Stimulated activated CD4-positive, alpha-beta T cell treated with anti-CD3 and anti-CD28 coated beads, Interleukin-4, amount 100 ng/mL, for 1 hour (primary cell): ENCODE data around the gene STK17A.
A peak's percentile ranks its signal among the peaks of the same experiment; 100 is the strongest.

Experiments
- DNase-seq: peaks from one replicate; pipeline ENCODE4 v3.0.0-alpha.2; 2020

The STK17A gene

DNA sequence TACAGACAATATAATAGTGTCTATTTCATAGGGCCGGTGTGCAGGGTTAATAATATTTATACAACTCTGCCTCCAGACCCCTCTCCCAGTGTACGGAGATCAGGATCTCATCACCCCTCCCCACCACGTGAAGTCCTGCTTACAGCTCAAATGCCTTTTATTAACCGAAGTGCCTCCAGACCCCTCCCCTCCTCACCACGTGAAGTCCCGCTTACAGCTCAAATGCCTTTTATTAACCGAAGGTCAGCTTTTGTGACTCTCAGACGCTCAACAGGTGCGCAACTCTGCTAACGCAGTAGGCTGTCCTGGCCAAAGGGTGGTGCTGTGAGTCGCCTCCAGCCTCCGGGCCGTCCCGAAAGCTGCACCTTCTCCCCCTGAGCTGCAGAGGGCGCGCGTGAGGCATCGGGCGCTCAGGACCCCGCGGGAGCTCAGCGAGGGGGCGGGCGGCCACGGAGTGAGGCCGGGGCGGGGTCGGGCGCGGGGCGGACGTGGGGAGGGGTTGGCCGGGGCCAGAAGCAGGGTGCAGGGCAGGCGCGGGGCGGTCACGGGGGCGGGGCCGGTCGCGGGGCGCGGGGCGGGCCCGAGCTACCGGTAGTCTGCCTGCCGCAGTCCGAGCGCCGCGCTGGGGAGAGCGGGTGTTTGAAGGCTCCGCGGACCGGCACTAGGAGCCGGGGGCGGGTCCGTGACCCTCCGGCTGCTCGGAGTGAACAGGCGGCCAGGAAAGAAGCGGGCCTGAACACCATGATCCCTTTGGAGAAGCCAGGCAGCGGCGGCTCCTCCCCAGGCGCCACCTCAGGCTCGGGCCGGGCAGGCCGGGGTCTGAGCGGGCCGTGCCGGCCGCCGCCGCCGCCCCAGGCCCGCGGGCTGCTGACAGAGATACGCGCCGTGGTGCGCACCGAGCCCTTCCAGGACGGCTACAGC is at the start of gene STK17A:
Gene STK17A (plus strand): TSS at position 606 of the 921 bp plus-strand sequence. CDS start 136 bp downstream, at position 742.
- DNase-seq: peak; percentile 91

DNA sequence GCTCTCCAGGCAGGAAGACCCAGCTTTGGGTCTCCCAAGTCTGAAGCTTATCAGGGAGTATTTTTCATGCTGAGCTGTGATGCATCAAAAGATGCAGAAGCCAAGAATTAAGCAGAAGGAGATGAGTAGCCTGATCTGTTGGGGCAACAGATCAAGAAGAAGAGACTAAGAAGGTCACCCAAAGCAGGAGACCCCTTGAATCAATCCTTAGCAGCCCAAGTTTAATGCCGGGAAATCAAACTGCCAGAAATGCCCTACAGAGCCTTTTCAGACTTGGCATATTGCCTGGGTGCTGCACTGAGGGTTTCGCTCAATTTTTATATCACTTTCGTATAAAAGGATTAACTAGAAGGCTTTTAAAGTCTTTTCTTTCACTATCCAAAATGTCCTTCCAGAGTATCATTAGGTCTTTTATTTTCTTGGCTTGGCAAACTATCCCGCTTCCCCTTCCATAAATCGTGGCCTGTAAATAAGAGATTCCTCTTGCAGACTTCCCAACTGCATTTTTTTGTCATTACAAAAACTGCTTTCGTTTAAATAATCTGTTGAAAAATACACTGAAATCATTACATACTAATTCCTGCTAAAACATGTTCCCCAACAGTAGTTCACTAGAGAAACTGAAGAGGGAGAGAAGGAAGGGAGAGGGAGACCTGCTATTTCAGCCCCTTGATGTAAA is 49.0 kb upstream of the STK17A start:
- no peak for DNase-seq

DNA sequence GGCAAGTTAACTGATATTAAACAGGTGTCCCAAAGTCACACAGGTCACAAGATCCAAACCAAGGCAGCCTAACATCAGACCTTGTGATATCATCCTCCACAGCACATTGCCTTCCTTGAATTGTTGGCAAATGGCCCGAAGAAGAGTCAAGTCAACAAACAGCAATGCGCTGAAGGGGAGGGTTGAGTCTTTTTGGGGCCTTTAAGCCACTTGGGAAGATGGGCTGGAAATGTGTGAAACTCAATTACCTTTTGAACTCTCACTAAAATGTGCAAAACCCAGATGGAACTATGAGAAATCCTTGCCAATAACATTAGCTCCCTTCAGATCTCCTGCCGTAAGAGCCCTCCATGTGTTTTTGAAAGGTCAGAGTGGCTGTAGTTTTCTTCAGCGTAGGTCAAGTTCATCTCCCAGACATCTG is 47.9 kb upstream of the STK17A start:
- DNase-seq: no peak

DNA sequence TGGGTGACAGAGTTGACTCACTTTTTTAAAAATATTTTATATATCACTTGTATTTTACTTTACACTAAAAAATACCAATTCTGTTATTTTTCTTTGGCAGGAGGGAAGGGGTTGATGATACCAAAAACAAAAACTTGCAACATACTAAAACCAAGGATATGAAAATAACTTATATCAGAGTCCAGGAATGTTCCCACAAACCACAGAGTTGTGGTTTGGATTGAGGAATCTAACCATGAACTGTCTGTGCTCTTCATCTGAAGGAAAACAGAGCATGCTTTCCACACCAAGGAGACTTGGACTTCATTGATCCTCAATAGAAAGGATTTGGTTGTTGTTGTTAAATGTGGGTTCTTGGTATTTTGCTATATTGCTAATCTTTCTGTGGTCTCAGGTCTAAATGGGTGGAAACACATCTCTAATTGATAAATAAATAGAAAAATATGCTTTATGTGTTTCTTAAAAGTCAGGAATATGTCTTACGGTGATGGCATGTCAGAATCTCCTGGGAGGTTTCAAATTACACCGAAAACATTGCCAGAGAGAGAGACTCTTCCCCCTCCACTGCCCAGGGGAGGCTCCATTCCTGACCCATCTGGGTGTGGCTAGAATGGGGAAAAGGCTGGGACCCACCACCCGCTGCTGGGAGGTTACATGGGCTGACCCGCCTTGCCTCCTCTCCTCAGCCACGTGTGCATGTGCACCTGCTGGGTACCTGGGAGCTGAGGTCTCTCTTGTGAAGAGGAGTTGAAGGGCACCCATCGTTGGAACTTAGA is 46.9 kb upstream of the STK17A start:
- DNase-seq: no peak

DNA sequence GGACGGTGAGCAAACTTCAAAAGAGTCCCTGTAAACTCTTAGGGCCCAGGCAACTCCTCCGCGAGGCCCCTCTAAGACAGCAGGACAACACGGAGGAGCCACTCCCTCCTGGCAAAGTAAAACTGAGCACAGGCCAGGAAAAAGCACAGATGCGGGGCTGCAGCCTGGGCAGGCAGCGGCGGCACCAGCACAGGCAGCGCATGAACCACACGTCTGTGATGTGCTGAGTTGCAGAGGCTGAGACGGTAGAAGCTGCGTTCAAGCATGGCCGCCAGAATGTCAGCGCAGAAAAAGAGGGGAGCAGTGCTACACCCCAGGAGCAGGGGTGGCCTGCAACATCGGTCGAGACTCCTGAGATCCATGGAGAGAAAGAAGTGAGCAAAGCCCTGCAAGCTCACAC is 46.1 kb upstream of the STK17A start:
- no peak for DNase-seq

DNA sequence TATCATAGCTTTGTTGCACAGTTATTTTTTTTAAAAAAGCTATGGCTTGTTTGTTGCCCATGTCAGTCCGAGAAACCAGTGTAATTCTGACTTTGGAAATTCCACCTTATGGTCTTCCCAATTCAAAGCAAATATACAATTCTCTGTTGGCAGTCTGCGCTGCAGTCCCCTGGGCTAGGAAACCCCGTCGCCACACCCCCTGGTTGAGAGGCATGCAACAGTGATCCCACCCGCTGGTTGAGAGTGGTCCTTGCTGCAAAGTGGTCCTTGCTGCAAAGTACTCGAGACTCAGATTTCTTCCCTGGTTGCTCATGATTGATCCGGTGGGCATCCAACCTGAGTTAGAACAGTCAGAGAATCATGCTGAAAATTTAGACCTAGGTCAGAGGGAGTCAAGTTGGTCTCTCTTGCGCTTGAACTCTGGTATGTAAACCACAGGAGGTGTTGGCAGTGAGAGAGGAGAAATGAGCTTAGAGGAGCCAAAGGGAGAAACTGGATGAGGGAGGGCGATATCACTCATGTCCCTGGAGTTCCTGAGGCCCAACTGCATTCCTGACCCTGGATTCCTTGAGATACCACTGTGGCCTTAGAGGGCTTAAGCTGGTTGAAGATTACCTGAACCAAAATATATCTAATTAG is 45.0 kb upstream of the STK17A start:
- no peak for DNase-seq

DNA sequence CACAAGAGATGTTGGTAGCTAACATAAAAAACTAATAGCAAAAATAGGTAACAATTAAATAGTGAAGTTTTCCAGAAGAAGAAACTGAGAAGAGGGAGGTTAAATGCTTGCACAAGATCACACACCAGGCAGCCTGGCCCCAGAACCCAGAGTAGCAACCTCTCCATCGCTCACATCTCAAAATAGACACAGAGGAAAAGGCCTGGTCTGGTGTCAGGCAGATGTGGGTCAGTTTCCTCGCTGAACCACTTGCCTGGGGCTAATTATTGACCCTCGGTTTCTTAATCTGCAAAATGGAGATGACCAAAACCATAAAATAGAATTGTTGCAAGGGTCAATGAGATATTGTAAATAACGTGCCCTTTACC is 44.5 kb upstream of the STK17A start:
- no peak for DNase-seq

DNA sequence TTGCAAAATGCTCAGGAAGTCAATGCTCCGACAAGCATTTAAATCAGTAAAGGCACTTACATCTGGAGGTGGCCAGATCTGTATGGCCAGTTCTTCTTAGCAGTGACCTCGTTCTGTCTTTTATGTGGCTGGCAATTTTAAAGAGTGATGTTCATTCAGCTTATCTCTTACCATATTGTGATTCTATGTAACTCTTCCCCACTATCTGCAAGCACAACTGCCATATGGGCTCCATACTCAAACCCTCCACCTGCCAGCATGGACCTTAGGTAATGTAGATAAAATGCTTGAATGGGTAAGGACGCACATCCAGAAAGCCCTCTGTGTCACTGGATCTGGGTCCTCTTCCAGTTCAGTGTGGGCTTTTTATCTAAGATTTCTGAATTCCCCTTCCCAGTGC is 42.4 kb upstream of the STK17A start:
- DNase-seq: no peak

DNA sequence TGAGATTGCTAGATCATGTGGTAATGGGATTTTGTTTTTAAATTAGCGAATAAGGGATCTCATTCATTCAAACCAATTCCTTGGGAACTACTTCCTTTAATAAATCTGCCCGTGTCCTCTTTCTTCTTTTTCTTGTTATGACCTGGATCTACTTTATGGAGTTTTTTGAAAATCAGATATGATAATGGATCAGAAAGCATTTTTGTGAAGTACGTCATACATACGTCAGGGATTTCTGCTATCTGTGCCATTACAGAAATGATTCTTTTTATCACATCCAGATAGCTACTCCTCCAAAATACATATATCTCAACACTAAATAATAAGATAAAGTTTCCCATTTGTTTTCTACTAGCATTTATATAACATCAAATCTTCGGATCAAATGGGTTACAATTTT is 40.2 kb upstream of the STK17A start:
- DNase-seq: no peak

DNA sequence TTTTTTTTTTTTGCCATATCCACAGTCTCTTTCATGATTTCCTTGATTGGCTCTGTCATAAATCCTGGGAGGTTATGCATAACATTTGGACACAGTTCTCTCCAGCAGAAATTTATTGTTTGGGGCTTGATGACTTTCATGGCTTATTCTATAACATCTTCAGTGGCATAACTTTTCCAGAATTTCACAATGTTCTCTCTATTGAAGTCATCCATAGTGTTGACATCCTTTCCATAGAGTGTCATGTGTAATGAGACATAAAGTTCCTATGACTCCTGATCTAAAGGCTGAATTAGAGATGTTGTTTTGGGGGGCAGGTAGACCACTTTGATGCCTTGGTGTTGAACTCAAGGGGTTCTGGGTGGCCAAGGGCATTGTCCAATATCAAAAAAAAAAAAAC is 36.7 kb upstream of the STK17A start:
- no peak for DNase-seq

DNA sequence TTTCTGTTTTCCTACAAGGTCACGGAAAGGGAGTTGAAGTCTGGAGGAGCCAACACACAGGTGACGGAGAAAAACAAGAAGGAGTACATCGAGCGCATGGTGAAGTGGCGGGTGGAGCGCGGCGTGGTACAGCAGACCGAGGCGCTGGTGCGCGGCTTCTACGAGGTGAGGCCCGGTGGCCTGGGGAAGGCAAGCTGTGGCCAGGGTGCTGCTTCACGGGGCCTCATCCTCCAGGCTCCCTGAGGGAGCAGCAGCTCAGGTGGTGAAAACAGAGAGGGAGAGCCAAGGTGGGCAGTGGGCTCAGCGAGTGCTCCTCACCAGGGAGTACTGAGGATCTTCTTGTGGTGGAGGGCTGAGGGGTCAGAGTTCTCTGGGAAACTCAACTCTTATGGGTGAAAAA is 32.5 kb upstream of the STK17A start:
- no peak for DNase-seq

DNA sequence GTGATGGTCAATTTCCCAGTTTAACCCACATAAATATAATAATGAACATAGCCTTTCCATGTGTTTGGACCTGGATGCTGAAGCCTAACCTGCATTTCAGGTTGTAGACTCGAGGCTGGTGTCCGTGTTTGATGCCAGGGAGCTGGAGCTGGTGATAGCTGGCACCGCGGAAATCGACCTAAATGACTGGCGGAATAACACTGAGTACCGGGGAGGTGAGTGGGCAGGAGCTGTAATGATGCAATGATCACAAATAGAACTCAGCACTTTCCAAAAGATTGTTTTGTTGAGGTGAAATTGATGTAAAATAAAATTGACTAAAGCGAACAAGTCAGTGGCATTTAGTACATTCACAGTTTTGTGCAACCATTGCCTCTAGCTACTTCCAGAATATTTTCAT is 30.8 kb upstream of the STK17A start:
- DNase-seq: no peak

DNA sequence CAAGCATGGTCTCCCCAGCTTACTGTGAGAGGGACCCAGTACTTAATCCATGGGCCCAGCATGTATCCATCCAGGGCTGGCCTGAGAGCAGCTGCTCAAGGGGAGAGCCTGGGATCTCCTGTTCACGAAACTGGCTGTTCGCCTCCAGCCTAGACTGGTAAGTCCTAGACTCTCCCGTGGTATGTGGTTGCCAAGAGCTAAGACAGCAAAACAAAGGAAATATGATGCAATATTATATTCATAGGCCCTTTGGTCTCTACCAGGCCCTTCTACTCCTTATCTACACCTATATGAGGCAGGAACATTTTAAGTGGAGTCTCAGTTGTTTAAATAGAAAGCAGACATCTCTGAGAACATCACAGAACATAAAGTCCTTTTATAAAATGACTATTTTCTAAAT is 28.9 kb upstream of the STK17A start:
- DNase-seq: no peak

DNA sequence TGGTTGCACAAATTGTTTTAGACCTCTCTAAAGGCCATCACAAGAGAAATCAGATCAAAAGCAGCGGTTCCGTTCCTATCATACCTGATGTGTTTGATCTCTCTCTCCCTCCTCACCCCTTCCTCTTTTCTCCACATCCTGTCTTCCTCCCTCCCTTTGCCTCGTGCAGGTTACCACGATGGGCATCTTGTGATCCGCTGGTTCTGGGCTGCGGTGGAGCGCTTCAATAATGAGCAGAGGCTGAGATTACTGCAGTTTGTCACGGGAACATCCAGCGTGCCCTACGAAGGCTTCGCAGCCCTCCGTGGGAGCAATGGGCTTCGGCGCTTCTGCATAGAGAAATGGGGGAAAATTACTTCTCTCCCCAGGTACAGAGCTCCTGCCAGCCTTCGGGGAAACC is 28.5 kb upstream of the STK17A start:
- DNase-seq: no peak

DNA sequence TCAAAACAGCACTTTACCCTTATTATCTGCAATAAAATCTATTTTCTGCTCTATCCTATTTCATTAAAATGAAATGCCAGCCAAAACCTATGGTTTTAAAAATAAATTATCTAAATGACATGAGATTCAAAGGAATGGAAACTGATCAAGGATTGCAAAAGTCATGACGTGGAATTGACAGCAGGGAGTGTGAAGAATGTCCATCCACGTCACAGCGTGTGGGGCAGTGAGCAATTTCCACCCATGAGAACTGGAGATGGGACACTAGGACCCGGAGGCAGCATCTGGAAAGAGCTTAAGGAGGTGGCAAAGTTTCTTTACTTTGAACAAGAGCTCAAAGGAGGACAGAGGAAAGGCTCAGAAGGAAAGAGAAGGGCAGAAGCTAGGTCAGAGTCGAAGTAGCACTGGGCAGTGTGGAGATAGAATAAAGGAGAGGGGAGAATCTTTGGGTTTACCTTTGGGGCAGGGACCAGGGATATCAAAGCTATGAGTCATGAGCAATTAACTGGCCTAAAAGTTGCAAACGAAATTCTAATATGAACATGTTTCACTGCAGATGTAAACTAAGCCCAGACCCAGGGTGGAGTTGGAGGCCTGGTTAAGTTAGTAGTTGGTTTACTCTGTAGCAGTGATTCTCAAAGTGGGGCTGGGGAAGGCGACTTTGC is 24.9 kb upstream of the STK17A start:
- no peak for DNase-seq

DNA sequence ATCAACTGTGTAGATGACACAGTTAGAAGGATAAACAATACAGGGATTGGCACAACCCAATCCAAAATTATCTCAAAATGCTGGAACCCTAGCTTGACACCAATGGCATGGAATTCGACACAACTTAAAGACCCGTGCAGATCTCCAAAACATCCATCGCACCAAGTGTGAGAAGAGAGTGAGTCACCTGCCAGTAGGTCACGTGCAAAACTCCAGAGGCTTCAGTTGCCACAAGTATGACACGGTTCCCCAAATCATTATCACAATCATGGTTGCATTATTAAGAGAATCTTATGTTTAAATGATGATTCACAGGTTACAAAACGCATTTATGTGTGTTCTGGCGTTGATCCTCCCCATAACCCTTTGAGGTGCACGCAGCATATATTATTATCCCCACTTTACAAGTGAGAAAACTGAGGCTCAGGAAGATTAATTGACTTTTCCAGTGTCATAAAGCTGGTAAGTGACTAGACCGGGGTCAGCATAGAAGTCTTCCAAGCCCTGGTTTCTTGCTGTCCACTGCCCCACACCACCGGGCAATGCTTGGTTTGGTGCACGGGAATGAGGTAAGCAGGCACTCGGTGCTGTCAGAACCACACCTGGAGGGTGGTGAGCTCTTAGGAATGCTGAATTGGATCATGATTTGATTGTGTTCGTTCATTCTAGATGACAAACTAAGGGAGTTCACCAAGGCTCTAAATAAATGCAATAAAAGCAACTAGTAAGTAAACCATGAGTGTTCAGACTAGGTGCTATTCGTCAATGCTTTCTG is 23.6 kb upstream of the STK17A start:
- no peak for DNase-seq

DNA sequence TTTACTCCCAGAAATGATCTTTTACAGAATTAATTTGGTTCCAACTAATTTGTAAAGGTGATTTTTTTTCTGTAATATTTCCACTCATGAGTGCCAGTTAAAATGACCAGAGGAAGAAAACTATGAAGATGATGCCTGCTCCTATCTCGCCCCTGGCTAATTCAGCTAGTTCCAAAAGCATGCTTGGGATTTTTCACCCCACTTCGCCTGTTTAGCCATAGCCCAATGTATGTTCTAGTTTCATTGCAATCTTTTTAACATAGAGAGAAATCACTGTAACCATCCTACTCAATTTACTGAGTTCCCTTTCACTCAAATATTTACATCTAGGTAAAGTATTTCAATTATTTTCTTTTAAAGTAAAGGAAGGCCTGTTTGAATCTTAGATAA is 23.0 kb upstream of the STK17A start:
- DNase-seq: no peak

DNA sequence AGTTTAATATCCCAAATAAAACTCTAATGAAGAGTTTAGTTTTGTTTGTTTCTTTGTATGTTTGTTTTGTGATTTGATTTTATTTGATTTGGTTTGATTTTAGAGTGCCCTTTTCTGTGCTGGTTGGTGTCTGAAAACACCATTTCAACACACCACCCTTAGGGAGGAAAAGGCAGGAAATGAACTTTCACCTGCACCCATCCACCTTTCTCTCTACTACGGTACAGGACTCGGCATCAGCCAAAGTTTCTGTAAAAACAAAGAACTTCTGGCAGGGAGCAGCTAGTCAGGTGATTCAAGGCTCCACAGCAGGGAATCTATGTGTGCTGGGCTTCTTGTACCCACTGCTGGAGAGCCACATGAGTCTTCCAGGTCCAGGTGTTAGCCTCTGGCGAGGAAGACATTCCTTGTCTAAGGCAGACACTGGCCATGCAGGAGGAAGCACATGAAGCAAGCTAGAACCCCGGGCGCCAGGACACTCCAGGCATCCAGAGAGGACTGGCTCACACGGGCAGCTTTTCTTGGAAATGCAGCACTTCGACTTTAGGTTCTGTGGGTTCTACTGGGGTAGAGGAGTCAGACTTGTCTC is 22.1 kb upstream of the STK17A start:
- no peak for DNase-seq

DNA sequence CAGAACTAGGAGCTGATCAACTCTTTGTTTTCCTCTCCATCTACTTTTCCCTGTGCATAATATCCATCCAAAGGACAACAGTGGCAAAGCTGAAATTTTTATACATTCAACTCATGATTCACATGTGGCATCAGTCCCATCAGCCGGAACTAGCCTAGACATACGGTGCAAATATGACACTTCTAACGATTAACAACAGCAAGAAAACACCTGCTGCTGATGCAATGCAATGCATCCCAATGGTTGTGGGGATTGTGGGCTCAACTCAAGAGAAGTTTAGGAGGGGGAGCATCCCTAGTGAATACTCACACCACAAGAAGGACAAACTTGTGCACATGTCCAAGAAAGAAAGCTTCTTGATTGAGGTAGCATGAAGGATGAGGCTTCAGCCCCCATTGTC is 20.5 kb upstream of the STK17A start:
- no peak for DNase-seq

DNA sequence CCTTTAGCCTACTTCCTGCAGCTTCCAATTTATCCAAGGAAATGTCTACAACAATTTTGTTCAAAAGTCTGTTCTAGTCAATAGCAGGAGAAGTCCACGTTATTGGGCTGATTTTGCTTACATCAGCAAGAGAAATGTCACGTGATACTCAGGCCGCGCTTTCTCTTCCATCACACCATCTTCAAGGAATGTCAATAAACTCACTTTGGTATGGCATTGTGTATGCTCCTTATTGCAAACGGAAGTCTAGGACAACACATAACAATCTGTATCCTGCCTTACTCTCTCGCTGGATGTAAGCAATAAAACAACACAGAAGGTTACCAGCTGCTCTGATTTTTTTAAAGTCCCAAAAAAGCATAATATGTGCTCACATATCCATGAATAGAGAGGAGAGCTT is 17.1 kb upstream of the STK17A start:
- no peak for DNase-seq

DNA sequence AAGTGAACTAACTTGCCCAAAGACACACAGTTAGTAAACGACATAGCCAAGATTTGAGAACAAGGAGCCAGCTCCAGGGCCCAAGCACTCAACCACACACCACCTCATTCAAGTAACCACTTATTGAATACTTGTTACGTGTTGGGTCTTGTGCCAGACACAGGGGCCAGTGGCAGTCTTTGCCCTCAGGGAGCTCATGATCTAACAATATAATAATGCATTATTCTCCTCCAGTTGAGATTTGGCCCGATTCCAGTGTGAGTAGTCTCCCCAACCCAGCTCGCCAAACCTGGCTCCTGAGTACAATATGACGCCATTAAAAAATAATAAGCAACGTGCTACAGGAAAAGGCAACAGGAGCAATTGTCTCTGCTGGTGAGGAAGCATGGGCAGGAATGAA is 14.4 kb upstream of the STK17A start:
- no peak for DNase-seq
